Neural progenitor cell (in vitro differentiated cells): ENCODE data around the gene POLR3A.

Experiments
- EZH2 ChIP-seq: fragments of 200-600 bp; sonication (generic); IDR thresholded peaks from 2 replicates; pipeline ENCODE4 v1.6.1; 2017; ENCODE audit warnings: antibody characterized with exemption, mild to moderate bottlenecking, moderate library complexity
- EZH2phosphoT487 ChIP-seq: fragments of 200-600 bp; sonication (generic); IDR thresholded peaks from 2 replicates; pipeline ENCODE4 v1.6.1; 2017; ENCODE audit warnings: antibody characterized with exemption
- TF ChIP-seq, protein P1 (sequence below): fragments of 200-600 bp; sonication (generic); IDR thresholded peaks from 2 replicates; pipeline ENCODE4 v1.5.1; 2017; ENCODE audit warnings: antibody characterized with exemption, mild to moderate bottlenecking

DNA sequence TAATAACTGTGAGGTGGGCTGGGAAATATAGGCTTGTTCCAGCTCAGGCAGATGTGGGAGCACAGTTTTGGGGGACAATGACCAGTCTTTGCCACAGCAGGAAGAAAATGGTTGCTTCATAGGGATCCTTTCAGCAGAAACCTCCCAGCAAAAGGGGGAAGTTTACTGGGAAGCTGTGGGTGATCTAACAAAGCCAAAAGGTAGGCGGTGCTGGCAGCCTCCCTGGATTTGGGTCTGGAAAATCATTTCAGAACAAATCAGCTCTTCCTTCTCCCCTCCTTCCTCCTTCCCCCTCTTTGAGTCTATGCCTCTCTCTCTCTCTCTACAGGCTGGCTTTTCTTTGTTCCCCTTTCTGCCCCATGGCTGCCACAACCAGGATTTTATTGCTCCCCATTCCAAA is 20.5 kb upstream of the POLR3A start:
- TF ChIP-seq, protein P1, sequence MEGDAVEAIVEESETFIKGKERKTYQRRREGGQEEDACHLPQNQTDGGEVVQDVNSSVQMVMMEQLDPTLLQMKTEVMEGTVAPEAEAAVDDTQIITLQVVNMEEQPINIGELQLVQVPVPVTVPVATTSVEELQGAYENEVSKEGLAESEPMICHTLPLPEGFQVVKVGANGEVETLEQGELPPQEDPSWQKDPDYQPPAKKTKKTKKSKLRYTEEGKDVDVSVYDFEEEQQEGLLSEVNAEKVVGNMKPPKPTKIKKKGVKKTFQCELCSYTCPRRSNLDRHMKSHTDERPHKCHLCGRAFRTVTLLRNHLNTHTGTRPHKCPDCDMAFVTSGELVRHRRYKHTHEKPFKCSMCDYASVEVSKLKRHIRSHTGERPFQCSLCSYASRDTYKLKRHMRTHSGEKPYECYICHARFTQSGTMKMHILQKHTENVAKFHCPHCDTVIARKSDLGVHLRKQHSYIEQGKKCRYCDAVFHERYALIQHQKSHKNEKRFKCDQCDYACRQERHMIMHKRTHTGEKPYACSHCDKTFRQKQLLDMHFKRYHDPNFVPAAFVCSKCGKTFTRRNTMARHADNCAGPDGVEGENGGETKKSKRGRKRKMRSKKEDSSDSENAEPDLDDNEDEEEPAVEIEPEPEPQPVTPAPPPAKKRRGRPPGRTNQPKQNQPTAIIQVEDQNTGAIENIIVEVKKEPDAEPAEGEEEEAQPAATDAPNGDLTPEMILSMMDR = no peak
- TF ChIP-seq EZH2 = no peak
- no peak for TF ChIP-seq EZH2phosphoT487
